ENCODE results near the gene DLX6. TPM values are rescaled to one million over a fixed set of nuclear protein-coding genes. Genes with fewer than 3 reads are reported as not detected.

DLX6 gene
- total RNA-seq (2021; ENCODE audit: unreplicated experiment) (not detected), Bru-seq, nascent RNA (not detected), BruChase-seq, experiment 1, labeled RNA remaining after a 6-hour chase (not detected), BruChase-seq, experiment 2, labeled RNA remaining after a 2-hour chase (not detected)
- polyA plus RNA-seq (2012), result not detected in 2 replicates
- long read RNA-seq, result 0 reads

- ChIA-PET POLR2A (no interaction called here), CTCF (no interaction called here), RAD21 (ENCODE audit: low non-redundant PET in 1 of 2, low total read pairs in 2 of 2, uncharacterized antibody in 2 of 2, unreplicated experiment in 2 of 2) (no interaction called here)
- Histone ChIP-seq H3K9ac (ENCODE audit: low read length) (no peak within 1 kb of the TSS), H3K27me3 (ENCODE audit: insufficient read depth, low read length) (peaks cover 20% of the 10 kb centered on the region), H3K79me2 (ENCODE audit: insufficient read depth, low read length) (no peaks in the 10 kb centered on the region), H3K36me3 (ENCODE audit: control insufficient read depth in 1 of 2, insufficient read depth in 2 of 2, low read length in 2 of 2) (no peaks in the 10 kb centered on the region), H3K27ac (ENCODE audit: low read depth, low read length) (no peak within 1 kb of the TSS), H3K9me3 (ENCODE audit: control insufficient read depth in 1 of 2, insufficient read depth in 1 of 2, low read depth in 1 of 2, low read length in 2 of 2) (no peaks in the 10 kb centered on the region), H3K4me2 (ENCODE audit: low read length) (no peak within 1 kb of the TSS), H3K4me1 (ENCODE audit: control insufficient read depth in 1 of 2, insufficient read depth in 2 of 2, low read length in 2 of 2) (no peaks in the 10 kb centered on the region), H3K4me3 (replicated peaks in 1 of 2; ENCODE audit: low read depth in 1 of 2, low read length in 2 of 2) (no peak within 1 kb of the TSS), H2AFZ (ENCODE audit: low read depth, low read length, poor library complexity, severe bottlenecking) (no peak within 1 kb of the TSS), H4K20me1 (ENCODE audit: insufficient read depth) (no peaks in the 10 kb centered on the region), H3K9me2 (ENCODE audit: insufficient read depth) (no peaks in the 10 kb centered on the region)
- DNase-seq (ENCODE audit: low read depth, low spot score) (no peak), ATAC-seq (no peak)
- intact Hi-C loops (cut with micrococcal nuclease), result no loop called here
- no peak for TF ChIP-seq TCF7L2 (IDR thresholded peaks at IDR 0.05; ENCODE audit: borderline replicate concordance, extremely low read depth, insufficient read depth, insufficient read length)
- no peak for TF ChIP-seq EZH2phosphoT487 (IDR thresholded peaks at IDR 0.05; ENCODE audit: borderline replicate concordance)
- no peak for TF ChIP-seq JUND (IDR thresholded peaks at IDR 0.05)
- no TSS peak for BruUV-seq (replicated peaks)
Measured at GRCh38 chr7:97005183-97006054, at the start of gene DLX6. DLX6 (plus strand) TSS chr7:97005553; CDS start chr7:97005978, 425 bp downstream.

DNA sequence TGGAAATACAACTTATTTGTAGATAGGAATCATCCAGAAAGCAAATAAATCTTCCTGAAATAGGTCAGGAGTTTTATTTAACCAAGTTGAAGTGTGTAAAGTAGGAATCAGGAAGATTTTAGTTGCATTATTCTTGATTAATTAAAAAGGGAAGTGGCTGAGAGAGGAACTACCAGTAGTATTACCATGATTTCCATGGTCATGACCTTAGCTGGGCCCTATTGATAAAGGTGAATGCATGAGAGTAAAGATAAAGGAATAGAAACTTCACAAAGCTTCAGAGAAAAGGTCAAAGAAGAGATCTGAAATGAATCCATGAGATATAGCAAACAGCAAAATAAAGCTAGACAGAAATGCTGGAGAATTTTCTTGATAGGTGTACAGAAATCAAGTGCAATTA lies 46.2 kb upstream of the DLX6 start:
- H3K9me3 ChIP-seq (ENCODE audit: control insufficient read depth in 1 of 2, insufficient read depth in 1 of 2, low read depth in 1 of 2, low read length in 2 of 2), result no peaks in the 10 kb centered on the region
- H3K27me3 ChIP-seq (ENCODE audit: insufficient read depth, low read length), result peaks cover 33% of the 10 kb centered on the region
- no peaks in the 10 kb centered on the region for H3K79me2 ChIP-seq (ENCODE audit: insufficient read depth, low read length)
- H3K9me2 ChIP-seq (ENCODE audit: insufficient read depth), result no peaks in the 10 kb centered on the region
- no peak overlapping the region for H3K4me3 ChIP-seq (replicated peaks in 1 of 2; ENCODE audit: low read depth in 1 of 2, low read length in 2 of 2)
- intact Hi-C loops (cut with micrococcal nuclease), result no loop called here
- ChIA-PET POLR2A (no interaction called here), RAD21 (ENCODE audit: low non-redundant PET in 1 of 2, low total read pairs in 2 of 2, uncharacterized antibody in 2 of 2, unreplicated experiment in 2 of 2) (no interaction called here), CTCF (no interaction called here)
- H2AFZ ChIP-seq (ENCODE audit: low read depth, low read length, poor library complexity, severe bottlenecking), result no peak overlapping the region
- H3K4me1 ChIP-seq (ENCODE audit: control insufficient read depth in 1 of 2, insufficient read depth in 2 of 2, low read length in 2 of 2), result no peaks in the 10 kb centered on the region
- H3K9ac ChIP-seq (ENCODE audit: low read length), result no peak overlapping the region
- TF ChIP-seq ELF1 (IDR thresholded peaks at IDR 0.05; ENCODE audit: borderline replicate concordance, low read depth) (no peak), TCF7L2 (IDR thresholded peaks at IDR 0.05; ENCODE audit: borderline replicate concordance, extremely low read depth, insufficient read depth, insufficient read length) (no peak), SP1 (IDR thresholded peaks at IDR 0.05; ENCODE audit: low read depth) (no peak)
- no peak for DNase-seq (ENCODE audit: low read depth, low spot score)
- H4K20me1 ChIP-seq (ENCODE audit: insufficient read depth), result no peaks in the 10 kb centered on the region
- H3K4me2 ChIP-seq (ENCODE audit: low read length), result no peak overlapping the region
- H3K27ac ChIP-seq (ENCODE audit: low read depth, low read length), result no peak overlapping the region
- no peak for ATAC-seq
- H3K36me3 ChIP-seq (ENCODE audit: control insufficient read depth in 1 of 2, insufficient read depth in 2 of 2, low read length in 2 of 2), result no peaks in the 10 kb centered on the region
- no TSS peak for BruUV-seq (replicated peaks)
